HG02798 (cell line): ENCODE measurements around the gene RNF168.
A peak's percentile ranks its signal among the peaks of the same experiment; 100 is the strongest.
"Not testable (repeated sequence)": the region's sequence is repeated elsewhere in the genome, so short reads cannot be mapped to it uniquely, and the experiment has no call there.

Source experiments
- ATAC-seq: cut with Tn5 transposase; IDR thresholded peaks from one replicate; pipeline ENCODE4 v1.9.1; 2021; ENCODE audit warnings: mild to moderate bottlenecking; ENCODE audit not compliant: unreplicated experiment, poor library complexity

RNF168 gene

DNA sequence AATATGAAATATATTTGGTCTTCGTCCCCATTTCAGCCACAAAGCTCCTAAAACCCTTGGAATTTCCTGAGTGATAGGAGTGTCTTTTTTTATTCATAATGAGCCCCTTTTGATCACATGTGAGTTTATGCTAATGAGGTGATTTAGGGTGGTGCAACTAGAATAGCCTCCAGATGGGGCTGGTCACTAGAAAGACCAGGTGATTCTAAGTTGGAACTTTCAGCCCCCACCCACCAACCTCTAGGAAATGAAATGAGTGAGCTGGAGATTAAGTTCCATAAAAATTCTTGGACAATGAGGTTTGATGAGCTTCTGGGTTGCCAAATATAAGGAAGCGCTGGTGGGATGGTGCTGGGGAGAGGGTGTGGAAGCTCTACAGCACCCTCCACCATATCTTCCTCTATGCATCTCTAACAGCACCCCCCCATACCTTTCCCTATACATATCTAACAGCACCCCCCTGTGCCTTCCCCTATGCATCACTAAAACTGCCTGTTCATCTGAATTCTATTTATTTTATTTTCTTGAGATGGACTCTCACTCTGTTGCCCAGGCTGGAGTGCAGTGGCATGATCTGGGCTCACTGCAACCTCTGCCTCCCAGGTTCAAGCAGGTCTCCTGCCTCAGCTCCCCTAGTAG, 13.7 kb upstream of the RNF168 start:
- ATAC-seq: no peak

DNA sequence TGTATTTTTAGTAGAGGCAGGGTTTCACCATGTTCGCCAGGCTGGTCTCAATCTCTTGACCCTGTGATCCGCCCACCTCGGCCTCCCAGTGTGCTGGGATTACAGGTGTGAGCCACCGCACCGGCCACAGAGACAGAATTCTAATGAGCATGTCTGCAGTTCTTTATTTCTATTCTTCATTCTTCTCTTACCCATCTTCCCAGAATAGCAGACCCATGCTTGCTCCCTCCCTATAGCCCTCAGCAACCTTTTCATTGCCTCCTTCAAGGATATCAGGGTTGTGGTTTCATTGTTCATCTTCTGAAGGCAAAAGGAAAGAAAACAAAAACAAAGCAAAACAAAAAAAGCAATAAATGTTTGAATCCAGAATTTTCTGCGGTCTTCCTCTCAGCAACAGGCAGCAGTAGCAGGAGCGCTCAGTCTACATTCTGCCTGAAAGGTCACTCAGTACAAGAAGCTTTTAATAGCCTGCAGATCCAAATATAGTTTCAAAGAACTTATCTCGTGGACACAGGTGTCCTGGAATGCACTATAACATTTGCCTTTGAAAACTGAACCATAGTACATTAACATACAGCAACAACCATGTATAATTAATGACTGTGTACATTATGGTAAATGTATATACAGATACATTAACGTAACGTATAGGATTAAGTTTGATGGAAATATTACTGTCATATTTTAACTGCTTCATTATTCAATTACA, 11.5 kb upstream of the RNF168 start, which contains the start of gene SMCO1:
Gene SMCO1, minus strand, starts transcription at position 434 of the 709 bp plus-strand sequence. Its CDS starts 137 bp downstream, at position 297.
- no peak for ATAC-seq

DNA sequence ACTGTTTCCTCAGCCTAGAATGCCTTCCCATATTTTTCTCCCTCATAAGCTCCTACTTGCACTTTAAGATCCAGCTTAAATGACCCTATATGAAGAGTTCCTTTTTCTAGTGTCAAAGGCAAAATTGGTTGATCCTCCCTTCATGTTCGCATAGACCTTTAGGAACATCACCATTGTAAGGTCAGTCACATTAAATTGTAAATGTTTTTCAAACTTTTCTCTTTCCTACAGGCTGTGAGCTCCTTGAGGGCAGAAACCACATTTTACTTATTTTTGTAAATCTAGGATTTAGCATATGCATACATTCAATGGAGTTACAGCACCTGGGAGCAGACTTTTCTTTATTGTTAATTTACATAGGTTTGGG, 10.8 kb upstream of the RNF168 start:
- no peak for ATAC-seq

DNA sequence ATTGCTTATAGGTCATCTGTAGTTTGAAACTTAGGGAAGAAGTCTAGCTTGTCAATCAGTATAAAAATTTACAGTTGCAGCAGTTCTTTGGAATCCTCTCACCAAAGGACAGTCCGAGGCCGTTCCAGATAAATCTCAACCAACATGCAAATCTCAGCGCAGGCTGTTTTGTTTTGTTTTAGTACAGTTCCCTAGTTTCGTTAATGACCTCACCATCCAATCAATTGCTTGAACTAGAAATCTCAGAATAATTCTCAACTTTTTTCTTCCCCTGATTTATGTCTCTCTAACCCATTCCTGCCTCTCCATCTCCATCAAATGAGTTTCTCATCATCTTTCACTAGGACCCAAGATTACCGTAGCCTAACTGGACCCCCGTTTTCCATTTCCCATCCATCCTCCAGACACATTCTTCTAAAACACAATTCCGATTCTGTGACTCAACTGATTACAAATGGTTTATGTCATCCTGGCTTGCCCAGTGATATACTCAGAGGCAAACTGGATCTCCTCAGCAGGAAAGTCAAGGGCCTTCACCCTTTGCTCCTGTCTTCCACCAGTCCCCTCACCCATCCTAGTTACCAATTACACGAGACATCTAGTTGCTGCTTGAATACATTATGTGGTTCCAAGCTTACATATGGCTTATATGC, 10.3 kb upstream of the RNF168 start:
- ATAC-seq: no peak

DNA sequence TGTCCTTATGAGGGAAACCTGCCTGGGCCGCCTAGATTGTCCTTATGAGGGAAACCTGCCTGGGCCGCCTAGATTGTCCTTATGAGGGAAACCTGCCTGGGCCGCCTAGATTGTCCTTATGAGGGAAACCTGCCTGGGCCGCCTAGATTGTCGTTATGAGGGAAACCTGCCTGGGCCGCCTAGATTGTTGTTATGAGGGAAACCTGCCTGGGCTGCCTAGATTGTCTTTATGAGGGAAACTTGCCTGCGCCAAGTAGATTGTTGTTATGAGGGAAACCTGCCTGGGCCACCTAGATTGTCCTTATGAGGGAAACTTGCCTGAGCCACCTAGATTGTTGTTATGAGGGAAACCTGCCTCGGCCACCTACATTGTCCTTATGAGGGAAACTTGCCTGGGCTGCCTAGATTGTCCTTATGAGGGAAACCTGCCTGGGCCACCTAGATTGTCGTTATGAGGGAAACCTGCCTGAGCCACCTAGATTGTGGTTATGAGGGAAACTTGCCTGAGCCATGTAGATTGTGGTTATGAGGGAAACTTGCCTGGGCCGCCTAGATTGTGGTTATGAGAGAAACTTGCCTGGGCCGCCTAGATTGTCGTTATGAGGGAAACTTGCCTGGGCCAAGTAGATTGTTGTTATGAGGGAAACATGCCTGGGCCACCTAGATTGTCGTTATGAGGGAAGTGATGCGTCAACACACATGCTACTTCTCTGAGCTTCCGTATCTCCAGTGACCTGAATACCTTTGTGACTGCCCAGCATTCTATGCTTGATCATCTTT, 8.3 kb upstream of the RNF168 start:
- ATAC-seq: not testable (repeated sequence)

DNA sequence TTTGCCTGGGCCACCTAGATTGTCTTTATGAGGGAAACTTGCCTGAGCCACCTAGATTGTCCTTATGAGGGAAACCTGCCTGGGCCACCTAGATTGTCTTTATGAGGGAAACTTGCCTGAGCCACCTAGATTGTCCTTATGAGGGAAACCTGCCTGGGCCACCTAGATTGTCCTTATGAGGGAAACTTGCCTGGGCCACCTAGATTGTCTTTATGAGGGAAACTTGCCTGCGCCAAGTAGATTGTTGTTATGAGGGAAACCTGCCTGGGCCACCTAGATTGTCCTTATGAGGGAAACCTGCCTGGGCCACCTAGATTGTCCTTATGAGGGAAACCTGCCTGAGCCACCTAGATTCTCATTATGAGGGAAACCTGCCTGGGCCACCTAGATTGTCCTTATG, 7.5 kb upstream of the RNF168 start:
- ATAC-seq: not testable (repeated sequence)

DNA sequence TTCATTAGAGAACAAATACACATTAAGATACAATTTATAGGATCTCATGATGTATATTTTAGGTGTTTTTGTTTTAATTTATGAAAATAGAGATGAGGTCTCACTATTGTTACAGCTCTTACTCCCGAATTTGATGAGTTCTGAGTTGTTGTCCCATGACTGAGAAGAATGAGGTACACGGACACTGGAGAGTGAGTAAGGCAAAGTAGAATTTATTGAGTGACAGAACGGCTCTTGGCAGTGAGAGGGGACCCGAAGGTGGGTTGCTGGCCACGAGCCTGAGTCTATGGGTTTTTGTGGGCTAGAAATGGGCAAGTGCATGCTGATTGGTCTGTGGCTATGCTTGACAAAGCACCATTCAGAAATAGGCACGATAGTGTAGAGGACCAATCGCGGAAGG, 3.1 kb upstream of the RNF168 start:
- ATAC-seq: no peak

DNA sequence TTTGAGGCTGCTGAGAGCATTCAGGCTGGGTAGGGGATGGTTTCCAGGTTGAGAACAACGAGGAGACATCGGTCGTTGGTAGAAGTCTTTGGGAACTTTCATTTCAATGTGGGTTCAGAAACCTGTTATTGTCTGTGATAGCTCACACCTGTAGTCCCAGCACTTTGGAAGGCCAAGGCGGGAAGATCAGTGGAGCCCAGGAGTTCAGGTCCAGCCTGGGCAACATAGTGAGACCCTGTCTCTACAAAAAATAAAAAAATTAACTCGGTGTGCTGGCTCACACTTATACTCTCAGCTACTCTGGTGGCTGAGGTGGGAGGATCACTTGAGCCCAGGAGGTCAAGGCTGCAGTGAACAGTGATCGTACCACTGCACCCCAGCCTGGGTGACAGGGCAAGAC, 988 bp upstream of the RNF168 start:
- ATAC-seq: no peak

DNA sequence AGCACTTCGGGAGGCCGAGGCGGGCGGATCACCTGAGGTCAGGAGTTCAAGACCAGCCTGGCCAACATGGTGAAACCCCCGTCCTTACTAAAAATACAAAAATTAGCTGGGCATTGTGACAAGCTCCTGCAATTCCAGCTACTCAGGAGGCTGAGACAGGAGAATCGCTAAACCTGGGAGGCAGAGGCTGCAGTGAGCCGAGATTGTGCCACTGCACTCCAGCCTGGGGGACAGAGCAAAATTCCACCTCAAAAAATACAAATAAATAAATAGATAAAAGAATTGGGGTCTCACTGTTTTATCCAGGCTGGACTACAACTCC, 470 bp upstream of the RNF168 start:
- not testable (repeated sequence) for ATAC-seq

DNA sequence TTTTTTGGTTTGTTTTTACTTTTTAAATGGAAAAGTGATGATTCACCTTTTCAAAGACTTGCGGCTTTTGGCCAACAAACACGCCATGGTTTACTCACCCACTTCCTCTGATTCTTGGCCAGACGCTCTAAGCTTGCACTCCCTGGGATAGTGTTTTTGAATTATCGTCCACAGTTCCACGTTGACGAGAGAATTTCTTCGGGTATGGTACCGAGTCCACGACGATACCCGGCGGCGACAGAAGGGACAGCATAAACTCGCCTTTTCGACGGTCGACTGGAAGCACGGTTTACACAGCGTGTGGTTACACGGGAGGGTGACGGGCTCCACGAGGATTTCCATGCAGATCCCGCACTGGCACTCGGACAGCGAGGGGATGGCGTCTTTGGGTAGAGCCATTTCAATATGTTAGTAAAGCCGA, 783 bp downstream of the RNF168 start:
- peak; percentile 1 for ATAC-seq

DNA sequence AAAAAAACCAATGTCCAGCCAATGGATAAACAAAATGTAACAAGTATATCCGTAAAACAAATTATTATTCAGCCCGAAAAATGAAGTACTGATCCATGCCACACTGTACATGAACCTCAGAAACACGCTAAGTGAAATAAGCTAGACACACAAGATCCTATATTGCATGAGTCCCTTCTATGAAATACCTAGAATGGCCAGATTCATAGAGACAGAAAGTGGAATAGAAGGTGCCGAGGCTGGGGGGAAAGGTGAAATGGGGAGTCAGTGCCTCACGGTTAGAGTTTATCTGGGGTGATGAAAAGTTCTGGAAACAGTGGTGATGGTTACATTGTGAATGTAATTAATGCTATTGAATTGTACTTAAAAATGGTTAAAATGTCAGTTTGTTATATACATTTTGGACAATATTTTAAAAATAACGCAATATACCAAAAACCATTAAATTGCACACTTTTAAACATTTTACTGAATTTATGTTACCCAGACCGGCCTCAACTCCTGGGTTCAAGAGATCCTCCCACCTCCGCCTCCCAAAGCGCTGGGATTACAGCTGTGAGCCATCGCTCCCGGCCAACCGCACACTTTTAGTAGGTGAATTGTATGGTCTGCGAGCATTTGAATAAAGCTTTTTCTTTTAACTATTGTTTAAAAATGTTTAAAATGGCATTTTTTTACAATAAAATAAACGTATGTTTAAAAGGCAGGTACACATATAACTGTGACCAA, 2.1 kb downstream of the RNF168 start:
- ATAC-seq: no peak

DNA sequence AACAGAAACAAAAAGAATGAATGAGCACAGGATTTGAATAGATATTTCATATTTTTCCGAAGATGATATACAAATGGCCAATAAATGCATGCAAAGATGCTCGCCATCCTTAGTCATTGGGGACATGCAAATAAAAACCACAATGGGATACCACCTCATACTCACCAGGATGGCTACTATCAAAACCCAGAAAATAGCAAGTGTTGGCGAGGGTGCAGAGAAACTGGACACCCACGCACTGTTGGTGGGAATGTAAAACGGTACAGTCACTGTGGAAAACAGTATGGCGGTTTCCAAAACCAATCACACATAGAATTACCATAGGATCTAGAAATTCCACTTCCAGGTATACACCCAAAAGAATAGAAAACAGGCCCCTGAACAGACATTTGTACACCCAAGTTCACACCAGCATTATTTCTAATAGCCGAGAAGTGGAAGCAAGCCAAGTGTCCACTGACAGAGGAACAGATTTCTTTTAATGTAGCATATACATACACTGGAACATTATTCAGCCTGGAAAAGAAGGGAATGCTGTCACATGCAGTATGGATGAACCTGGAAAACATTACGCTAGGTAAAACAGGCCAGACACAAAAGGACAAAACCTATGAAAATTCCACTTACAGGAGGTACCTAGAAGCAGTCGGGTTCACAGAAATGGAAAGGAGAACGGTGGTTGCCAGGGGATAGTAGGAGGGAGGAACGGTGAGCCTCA, 3.6 kb downstream of the RNF168 start:
- ATAC-seq: no peak

DNA sequence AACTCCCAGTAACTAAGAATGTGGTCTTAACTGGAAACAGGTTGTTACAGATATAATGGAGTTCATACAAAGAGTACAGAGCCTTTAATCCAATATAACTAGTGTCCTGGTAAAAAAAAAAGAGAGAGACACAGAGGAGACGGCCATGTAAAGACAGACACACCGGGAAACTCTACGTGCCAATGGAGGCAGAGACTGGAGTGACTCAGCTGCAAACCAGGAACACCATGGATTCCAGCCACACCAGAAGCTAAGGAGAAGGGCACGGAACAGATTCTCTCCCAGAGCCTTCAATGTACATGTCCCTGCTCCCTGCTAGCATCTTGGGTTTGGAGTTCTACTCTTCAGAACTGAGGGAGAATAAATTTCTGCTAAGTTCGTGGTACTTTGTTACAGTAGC, 4.5 kb downstream of the RNF168 start:
- no peak for ATAC-seq

DNA sequence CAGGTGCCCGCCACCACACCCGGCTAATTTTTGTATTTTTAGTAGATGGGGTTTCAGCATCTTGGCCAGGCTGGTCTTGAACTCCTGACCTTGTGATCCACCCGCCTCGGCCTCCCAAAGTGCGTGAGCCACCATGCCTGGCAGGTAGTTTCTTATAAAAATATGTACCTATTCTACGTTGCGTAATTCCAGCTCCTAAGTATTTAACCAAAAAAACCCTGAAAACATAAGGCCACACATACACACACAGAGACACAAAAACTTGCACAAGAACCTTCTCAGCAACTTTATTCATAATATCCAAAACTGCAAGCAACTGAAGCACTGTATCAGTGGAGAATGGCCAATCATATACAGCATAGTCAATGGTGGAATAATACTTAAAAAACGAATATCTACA, 5.3 kb downstream of the RNF168 start:
- ATAC-seq: no peak

DNA sequence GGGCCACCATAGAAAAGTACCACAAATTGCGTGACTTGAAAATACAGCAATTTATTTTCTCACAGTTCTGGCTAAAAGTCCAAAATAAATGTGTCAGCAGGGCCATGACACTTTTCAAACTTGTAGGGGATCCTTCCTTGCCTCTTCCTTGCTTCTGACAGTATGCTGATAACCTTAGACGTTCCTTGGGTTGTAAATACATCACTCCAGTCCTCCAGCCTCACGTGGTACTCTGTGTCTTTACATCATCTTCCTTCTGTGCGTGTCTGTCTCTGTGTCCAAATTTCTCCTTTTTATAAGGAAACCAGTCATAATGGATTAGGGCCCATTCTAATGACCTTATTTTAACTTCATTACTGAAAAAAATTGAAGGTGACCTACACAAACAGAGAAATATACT, 7.4 kb downstream of the RNF168 start:
- ATAC-seq: no peak

DNA sequence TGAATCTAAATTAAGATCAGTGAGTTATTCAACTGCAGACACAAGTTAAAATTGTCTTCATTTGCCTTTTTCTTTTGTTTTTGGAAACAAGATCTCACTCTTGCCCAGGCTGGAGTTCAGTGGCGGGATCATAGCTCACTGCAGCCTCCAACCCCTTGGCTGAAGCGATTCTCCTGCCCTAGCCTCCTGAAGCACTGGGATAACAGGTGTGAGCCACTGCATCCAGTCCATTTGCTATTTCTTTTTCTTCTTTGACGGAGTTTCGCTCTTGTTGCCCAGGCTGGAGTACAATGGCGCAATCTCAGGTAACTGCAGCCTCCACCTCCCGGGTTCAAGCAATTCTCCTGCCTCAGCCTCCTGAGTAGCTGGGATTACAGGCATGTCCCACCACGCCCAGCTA, 10.3 kb downstream of the RNF168 start:
- no peak for ATAC-seq

DNA sequence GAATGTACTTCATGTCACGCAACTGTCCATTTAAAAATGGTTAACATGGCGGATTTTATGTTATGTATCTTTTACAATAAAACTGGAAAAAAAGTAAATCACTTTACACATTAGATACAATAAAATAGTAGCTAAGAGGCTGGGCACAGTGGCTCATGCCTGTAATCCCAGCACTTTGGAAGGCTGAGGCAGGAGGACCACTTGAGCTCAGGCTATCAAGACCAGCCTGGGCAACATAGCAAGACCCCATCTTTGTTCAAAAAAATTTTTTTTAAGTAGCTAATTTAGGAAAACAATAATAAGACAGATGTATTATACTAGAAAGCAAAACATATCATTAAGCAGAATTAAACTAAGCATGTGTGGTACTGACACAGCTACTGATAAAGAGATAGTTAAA, 11.5 kb downstream of the RNF168 start:
- ATAC-seq: no peak

DNA sequence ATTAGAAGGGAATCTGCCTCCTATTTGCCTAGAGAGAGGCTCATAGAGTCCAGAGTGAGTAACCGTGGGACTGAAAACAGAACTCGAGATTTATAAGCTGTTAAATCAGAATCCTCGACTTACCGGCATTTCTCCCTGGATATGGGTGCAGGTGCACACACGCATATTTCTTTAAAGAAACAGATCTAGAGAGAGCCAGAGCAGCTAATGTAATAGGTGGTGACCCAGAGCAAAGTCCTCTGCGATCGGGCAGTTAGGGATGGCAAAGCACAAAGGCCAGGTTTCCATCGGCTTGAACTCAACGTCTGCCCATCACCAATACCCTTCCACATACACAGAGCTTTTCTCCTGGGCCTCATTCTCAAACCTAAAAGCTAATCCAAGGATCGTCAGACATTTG, 13.8 kb downstream of the RNF168 start:
- no peak for ATAC-seq

DNA sequence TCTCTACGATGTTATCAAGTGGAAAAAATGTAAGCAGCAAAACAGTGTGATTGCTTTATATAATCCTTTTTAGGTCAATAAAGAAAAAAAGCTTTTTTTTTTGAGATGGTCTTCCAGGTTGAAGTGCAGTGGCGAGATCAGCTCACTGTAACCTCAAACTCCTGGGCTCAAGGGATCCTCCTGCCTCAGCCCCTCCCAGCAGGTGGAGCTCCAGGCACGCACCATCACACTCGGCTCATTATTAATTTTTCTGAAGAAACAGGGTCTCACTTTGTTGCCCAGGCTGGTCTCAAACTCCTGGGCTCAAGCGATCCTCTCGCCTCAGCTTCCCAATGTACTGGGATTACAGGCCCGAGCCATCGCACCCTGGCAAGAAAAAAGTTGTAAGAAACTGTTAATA, 17.3 kb downstream of the RNF168 start:
- no peak for ATAC-seq

DNA sequence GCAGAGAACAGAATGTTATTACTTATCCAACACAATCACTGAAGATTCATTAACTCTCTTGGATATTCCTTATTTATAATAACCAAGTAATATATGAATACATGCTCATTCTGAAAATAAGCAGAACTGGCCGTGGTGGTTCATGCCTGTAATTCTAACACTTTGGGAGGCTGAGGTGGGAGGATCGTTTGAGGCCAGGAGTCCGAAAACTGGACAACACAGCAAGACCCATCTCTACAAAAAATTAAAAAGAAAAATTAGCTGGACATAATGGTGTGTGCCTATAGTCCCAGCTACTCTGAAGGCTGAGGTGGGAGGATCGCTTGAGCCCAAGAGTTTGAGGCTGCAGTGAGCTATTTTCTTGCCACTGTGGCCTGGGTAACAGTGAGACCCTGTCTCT, 25.9 kb downstream of the RNF168 start:
- no peak for ATAC-seq
